Heart left ventricle (tissue), 16 donors: Measurements from ENCODE around the gene TSPAN15. TPM values are rescaled to one million over a fixed set of nuclear protein-coding genes. Genes with fewer than 3 reads are reported as not detected.

Experiments
- ATAC-seq, 4 donors: fragments of 200-7000 bp; cut with Tn5 transposase; one replicate each; pipeline ENCODE4 v1.9.1; 2020 to 2022; ENCODE audit warnings: moderate library complexity in 4 of 4, mild to moderate bottlenecking in 3 of 4, moderate number of reproducible peaks in 1 of 4
- DNase-seq, 5 donors: peaks; one replicate each; pipeline ENCODE4 v3.0.0-alpha.2; 2020
- H3K27ac ChIP-seq, 12 donors: fragments of 200-600 bp; sonication (generic) in 4 of 12; one replicate each; pipeline versions ENCODE4 v1.5.0 to v1.8.0; 2016 to 2022; ENCODE audit warnings: mild to moderate bottlenecking in 2 of 12
- H3K27me3 ChIP-seq, 9 donors: fragments of 200-600 bp; sonication (generic) in 2 of 9; one replicate each; pipeline versions ENCODE4 v1.5.1 to v1.8.0; 2016 to 2022; ENCODE audit warnings: mild to moderate bottlenecking in 3 of 9
- H3K36me3 ChIP-seq, 9 donors: fragments of 200-600 bp; sonication (generic) in 2 of 9; one replicate each; pipeline versions ENCODE4 v1.5.0 to v1.8.0; 2018 to 2022; ENCODE audit warnings: mild to moderate bottlenecking in 2 of 9
- H3K4me1 ChIP-seq, 12 donors: fragments of 200-600 bp; sonication (generic) in 4 of 12; one replicate each; pipeline versions ENCODE4 v1.5.0 to v1.8.0; 2016 to 2022; ENCODE audit warnings: mild to moderate bottlenecking in 3 of 12
- H3K4me3 ChIP-seq, 12 donors: fragments of 200-600 bp; sonication (generic) in 4 of 12; one replicate each; pipeline versions ENCODE4 v1.5.0 to v1.8.0; 2017 to 2022; ENCODE audit warnings: mild to moderate bottlenecking in 9 of 12, moderate library complexity in 4 of 12
- H3K9me3 ChIP-seq, 12 donors: fragments of 200-600 bp; sonication (generic) in 4 of 12; one replicate each; pipeline versions ENCODE4 v1.5.0 to v1.8.0; 2016 to 2022; ENCODE audit warnings: mild to moderate bottlenecking in 1 of 12
- POLR2A ChIP-seq, 2 donors: fragments of 450-650 bp; IDR thresholded peaks; one replicate each; pipeline ENCODE4 v1.6.1; 2017; ENCODE audit warnings: antibody characterized with exemption in 2 of 2, mild to moderate bottlenecking in 2 of 2, moderate library complexity in 2 of 2
- WGBS, 4 donors: extraction: QIAGEN DNeasy Blood & Tissue Kit in 2 of 4; methylation state at CpG; one replicate each; pipeline versions ENCODE4 v1.1.5 to v1.1.7; 2013 to 2018; 5-methylcytosine and 5-hydroxymethylcytosine counted together
- intact Hi-C, 10 donors: fragments of 100-400 bp; cut with DNase I; formaldehyde crosslinking; loops; one replicate each; pipeline versions ENCODE4 v1.11.1 to v1.14.2; 2022
- polyA plus RNA-seq, 2 donors: library from polyadenylated mRNA; stranded (reverse); fragments of 200-250 nt; gene quantifications; one replicate each; pipeline ENCODE4 v1.2.3, GENCODE V29; 2013
- total RNA-seq, 9 donors: library from RNA; depleted of rRNA in 2 of 9; stranded (reverse); fragments of >200 nt in 2 of 9; fragmentation: NEBNext Ultra II Directional in 3 of 9; extraction: Animal tissue kit (Norgen Biotek cat#: 25700) in 3 of 9; gene quantifications; one replicate each; pipeline versions ENCODE4 v1.1.0 to v1.2.4, GENCODE V29; 2016 to 2023
- TF ChIP-seq, protein P1 (sequence below), 12 donors: fragments of 200-600 bp; sonication (generic) in 4 of 12; IDR thresholded peaks; one replicate each; pipeline versions ENCODE4 v1.5.0 to v1.8.0; 2018 to 2022; ENCODE audit warnings: antibody characterized with exemption in 12 of 12, mild to moderate bottlenecking in 5 of 12
- donor health status: ischemic (EF 13 %, LVEDD 7.1; RV severe dilation, severe dysfunction).
- donor health status: healthy with polysubstance abuse.
- donor health status: DM: no; HTN: yes; CAD: no.
- donor health status: DM: no; HTN: no; CAD: no.
- donor health status: ischemic (EF 25% LVEDD 6.9; RV normal size, moderate dysfunction).
- donor health status: ischemic (EF 25% LVEDD 5.7; RV mildly dilated, moderate dysfunction).
- donor health status: healthy.
- donor health status: DM: yes; HTN: yes; CAD: no.
- donor health status: ischemic (EF 35%, LVEDD 5.7; RV mildly dilated, moderate dysfunction).
- donor health status: nonischemic (EF 11% LVEDD 7.7; RV severe dilation, severe dysfunction).
- donor health status: DM: yes; HTN: yes; CAD: no.
- donor health status: PGD.
- donor health status: ischemic (EF 29% LVEDD 5.4; RV normal size, mild dysfunction).
- donor health status: nonischemic (EF 23%, LVEDD 6.1; RV moderate dilation, normal function).

Gene TSPAN15
- total and polyA plus RNA-seq, 11 donors: 4.5 to 20.2 (median 11.1) TPM

DNA sequence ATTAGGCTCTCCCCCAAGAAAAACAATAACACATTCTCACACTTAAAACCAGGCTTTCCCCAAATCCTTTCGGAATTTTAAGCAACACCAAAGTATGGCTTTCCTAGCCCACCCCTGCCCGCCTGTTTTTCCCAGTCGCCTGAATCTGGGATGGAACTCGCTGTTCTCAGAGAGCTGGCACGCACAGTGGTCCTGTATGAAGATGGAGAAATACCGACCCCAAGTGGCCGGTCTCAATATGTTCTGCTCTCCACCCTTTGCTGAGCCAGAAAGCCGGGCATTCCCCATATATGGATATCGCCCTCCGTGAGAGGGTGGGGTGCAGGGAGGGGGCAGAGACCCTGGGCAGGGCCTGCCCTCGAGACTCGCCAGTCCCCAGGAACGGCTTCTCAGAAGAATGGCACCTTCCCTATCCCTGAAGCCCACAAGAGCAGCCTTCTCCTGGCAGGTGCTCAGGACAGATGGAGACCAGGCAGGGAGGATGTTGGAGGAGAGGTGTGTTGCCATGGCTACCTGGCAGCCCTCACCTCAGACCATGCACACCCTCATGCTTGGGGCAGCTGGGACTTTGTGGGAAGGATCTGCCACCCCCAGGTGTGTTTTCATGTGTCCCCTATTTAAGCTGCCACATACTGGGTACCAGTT lies 37.9 kb upstream of the TSPAN15 start:
- peak overlapping the region in 1 of 12 donors; percentile 93 for H3K27ac ChIP-seq
- 2 to 9% (median 6%) methylated on average over 8 to 13 of the region's 13 CpGs for WGBS, 4 donors

DNA sequence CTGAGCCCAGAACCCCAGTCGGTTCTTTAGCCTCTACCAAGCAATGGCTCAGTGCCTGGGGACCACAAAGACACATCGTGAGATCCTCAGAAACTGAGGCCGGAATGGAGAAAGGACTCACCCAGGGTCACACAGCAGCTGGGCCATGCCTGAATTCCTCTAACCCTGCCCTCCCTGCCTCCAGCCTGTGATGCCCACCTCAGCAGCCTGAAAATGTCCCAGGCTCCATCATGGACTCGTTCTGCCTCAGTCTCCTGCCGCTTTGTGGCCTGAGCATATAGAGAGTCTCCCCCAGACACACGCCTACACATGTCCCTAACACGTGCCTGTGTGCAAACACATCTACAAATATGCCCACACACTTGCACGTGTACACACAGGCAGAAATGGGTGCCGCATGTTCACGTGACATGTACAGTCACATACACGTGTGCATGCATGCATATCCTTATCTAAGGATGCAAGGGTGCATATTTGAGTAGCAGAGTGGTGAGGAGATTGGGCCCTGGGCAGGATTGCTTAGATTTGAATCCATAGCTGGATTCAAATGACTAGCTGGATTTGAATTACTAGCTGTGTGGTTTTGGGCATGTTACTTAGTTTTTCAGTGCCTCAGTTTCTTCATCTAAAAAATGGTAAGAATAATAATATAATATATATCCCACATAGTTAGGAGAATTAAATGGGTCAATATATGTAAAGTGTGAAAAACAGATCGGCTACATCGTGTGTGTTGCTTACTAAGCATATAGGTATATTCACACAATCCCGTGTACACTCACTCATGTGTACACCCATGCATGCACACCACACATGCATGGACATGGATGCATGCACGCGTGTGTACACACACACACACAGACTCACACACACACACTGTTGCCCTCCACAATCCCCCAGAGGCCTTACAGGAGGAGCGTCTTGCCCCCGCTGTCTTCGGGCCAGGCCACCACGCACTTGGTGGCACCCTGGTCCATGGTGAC lies 36.9 kb upstream of the TSPAN15 start:
- Histone ChIP-seq H3K9me3 (no peaks in the 10 kb centered on the region), H3K27me3 (no peaks in the 10 kb centered on the region), H3K27ac (peak overlapping the region in 1 of 12 donors; percentile 93), H3K4me1 (peaks cover 0 to 11% (median 2%) of the 10 kb centered on the region in 12 donors), H3K4me3 (no peak overlapping the region), H3K36me3 (no peaks in the 10 kb centered on the region)
- TF ChIP-seq, protein P1, sequence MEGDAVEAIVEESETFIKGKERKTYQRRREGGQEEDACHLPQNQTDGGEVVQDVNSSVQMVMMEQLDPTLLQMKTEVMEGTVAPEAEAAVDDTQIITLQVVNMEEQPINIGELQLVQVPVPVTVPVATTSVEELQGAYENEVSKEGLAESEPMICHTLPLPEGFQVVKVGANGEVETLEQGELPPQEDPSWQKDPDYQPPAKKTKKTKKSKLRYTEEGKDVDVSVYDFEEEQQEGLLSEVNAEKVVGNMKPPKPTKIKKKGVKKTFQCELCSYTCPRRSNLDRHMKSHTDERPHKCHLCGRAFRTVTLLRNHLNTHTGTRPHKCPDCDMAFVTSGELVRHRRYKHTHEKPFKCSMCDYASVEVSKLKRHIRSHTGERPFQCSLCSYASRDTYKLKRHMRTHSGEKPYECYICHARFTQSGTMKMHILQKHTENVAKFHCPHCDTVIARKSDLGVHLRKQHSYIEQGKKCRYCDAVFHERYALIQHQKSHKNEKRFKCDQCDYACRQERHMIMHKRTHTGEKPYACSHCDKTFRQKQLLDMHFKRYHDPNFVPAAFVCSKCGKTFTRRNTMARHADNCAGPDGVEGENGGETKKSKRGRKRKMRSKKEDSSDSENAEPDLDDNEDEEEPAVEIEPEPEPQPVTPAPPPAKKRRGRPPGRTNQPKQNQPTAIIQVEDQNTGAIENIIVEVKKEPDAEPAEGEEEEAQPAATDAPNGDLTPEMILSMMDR (IDR thresholded peaks at IDR 0.05): no peak
- no peak for TF ChIP-seq POLR2A (IDR thresholded peaks at IDR 0.05)
- no peak for ATAC-seq
- DNase-seq: peak in 1 of 5 donors; percentile 17
- 88 to 93% (median 90%) methylated on average over 20 of the region's 20 CpGs for WGBS, 4 donors
- intact Hi-C loops: loop anchor here in 4 of 10 donors (5.0 kb wide), 2 partner anchors 177 to 223 kb away; no protein-coding TSS in a partner anchor

More for the DNA sequence above, 37.9 kb upstream of the TSPAN15 start:
- intact Hi-C loops: loop anchor here in 4 of 10 donors (5.0 kb wide), 2 partner anchors 176 to 224 kb away; no protein-coding TSS in a partner anchor
- ATAC-seq (peak; percentile 31 to 48 (median 39)), DNase-seq (peak in 4 of 5 donors; percentile 63 to 79 (median 70))
- Histone ChIP-seq H3K9me3 (no peaks in the 10 kb centered on the region), H3K4me1 (peaks cover 0 to 18% (median 8%) of the 10 kb centered on the region in 12 donors), H3K4me3 (no peak overlapping the region), H3K27me3 (no peaks in the 10 kb centered on the region), H3K36me3 (no peaks in the 10 kb centered on the region)
- TF ChIP-seq POLR2A (IDR thresholded peaks at IDR 0.05): no peak
- TF ChIP-seq, protein P1 (IDR thresholded peaks at IDR 0.05): peak; percentile 37 to 74 (median 63)

DNA sequence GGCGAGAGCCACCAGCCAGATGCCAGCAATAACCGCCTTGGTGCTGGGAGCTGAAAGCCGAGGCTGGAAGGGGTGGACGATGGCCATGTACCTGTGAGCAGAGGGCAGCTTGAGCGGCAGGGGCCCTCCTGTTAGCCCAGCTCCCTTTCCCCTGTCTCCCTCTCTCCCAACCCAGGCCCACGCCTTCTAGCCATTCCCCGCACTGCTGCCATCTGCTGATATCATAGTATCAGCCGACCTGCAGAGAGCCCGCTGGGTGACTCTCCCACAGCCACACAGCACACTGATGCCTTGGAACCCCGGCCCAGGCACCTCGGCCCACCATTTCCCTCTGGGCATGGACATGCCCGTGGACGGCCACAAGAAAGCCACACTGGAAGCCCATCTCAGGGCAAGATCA lies 36.2 kb upstream of the TSPAN15 start:
- TF ChIP-seq, protein P1 (IDR thresholded peaks at IDR 0.05): no peak
- no peak for TF ChIP-seq POLR2A (IDR thresholded peaks at IDR 0.05)
- no peaks in the 10 kb centered on the region for H3K9me3 ChIP-seq
- H3K4me1 ChIP-seq: peaks cover 0 to 7% (median 0%) of the 10 kb centered on the region in 12 donors
- ATAC-seq (no peak), DNase-seq (no peak)
- H3K36me3 ChIP-seq: no peaks in the 10 kb centered on the region
- intact Hi-C loops: no loop called here
- H3K4me3 ChIP-seq: no peak overlapping the region
- 84 to 92% (median 86%) methylated on average over 10 to 13 of the region's 13 CpGs for WGBS, 4 donors
- no peaks in the 10 kb centered on the region for H3K27me3 ChIP-seq
- peak overlapping the region in 1 of 12 donors; percentile 93 for H3K27ac ChIP-seq

DNA sequence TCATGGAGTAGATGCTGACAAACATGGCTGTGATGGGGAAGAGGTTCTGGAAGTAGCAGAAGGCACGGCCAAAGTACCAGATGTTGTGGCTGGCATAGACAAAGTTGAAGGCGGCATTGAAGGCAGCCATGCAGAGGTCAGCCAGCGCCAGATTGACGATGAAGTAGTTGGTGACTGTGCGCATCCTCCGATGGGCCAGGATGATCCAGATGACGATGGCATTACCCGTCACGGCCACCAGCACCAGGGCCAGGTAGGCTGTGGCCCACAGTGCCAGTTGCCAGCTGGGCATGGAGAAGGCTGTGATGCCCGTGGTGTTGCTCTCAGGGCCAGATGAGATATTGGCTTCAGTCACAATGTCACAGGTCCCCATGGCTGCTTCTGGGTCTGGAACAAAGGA lies 35.3 kb upstream of the TSPAN15 start:
- TF ChIP-seq, protein P1 (IDR thresholded peaks at IDR 0.05): no peak
- TF ChIP-seq POLR2A (IDR thresholded peaks at IDR 0.05): no peak
- Histone ChIP-seq H3K27ac (peak overlapping the region in 1 of 12 donors; percentile 93), H3K9me3 (no peaks in the 10 kb centered on the region), H3K36me3 (no peaks in the 10 kb centered on the region), H3K4me1 (peaks cover 0 to 7% (median 0%) of the 10 kb centered on the region in 12 donors), H3K27me3 (no peaks in the 10 kb centered on the region), H3K4me3 (no peak overlapping the region)
- ATAC-seq (no peak), DNase-seq (peak in 1 of 5 donors; percentile 15)
- WGBS, 4 donors: 92 to 97% (median 94%) methylated on average over 8 to 10 of the region's 10 CpGs
- intact Hi-C loops: no loop called here
